NCI-H2029 treated with DMSO at 0.1 percent for 48 hours (cell line): Measurements from ENCODE around the gene USB1.

ENCODE experiments used
- DNase-seq: peaks from one replicate; lab custom pipeline; 2025; lab: John Stamatoyannopoulos, UW

USB1 gene

GRCh38 chr16:58019866-58020538, 18.8 kb downstream of the USB1 start:
- DNase-seq, result no peak

GRCh38 chr16:58020628-58021521, 19.7 kb downstream of the USB1 start:
- DNase-seq, result no peak

- no peak for DNase-seq
Observed at GRCh38 chr16:58021661-58022551, 20.7 kb downstream of the USB1 start.

- DNase-seq, result peak; percentile 71
Observed at GRCh38 chr16:58022601-58023371, 21.6 kb downstream of the USB1 start.

- DNase-seq, result no peak
Observed at GRCh38 chr16:58024486-58025350, 23.5 kb downstream of the USB1 start.

GRCh38 chr16:58025351-58026138, 24.3 kb downstream of the USB1 start, which contains the start of gene MMP15:
MMP15 (plus strand) TSS chr16:58025754; CDS start chr16:58026351, 597 bp downstream.
- no peak for DNase-seq

- no peak for DNase-seq
Observed at GRCh38 chr16:58026139-58026704, 25.0 kb downstream of the USB1 start.

- no peak for DNase-seq
Observed at GRCh38 chr16:58026705-58027160, 25.5 kb downstream of the USB1 start.

GRCh38 chr16:58027161-58027915, 26.1 kb downstream of the USB1 start:
- no peak for DNase-seq

- DNase-seq, result no peak
Observed at GRCh38 chr16:58027916-58028455, 26.8 kb downstream of the USB1 start.

GRCh38 chr16:58028541-58029070, 27.4 kb downstream of the USB1 start:
- no peak for DNase-seq

- DNase-seq, result no peak
Observed at GRCh38 chr16:58029410-58029809, 28.2 kb downstream of the USB1 start.

GRCh38 chr16:58030136-58030840, 29.1 kb downstream of the USB1 start:
- no peak for DNase-seq

GRCh38 chr16:58031016-58031800, 30.0 kb downstream of the USB1 start:
- no peak for DNase-seq

GRCh38 chr16:58032710-58033293, 31.6 kb downstream of the USB1 start:
- no peak for DNase-seq

- DNase-seq, result no peak
Observed at GRCh38 chr16:58034128-58034685, 33.0 kb downstream of the USB1 start.
